Astrocyte (in vitro differentiated cells and primary cell): ENCODE measurements around the gene PHLDA2.
"Not testable (repeated sequence)": the region's sequence is repeated elsewhere in the genome, so short reads cannot be mapped to it uniquely, and the experiment has no call there.

ENCODE experiments used
- CTCF ChIP-seq: IDR thresholded peaks from 2 replicates; pipeline ENCODE4 v1.5.1; 2011; ENCODE audit warnings: low read depth, mild to moderate bottlenecking, inconsistent platforms, low read length, moderate library complexity; ENCODE audit not compliant: insufficient read depth
- EZH2 ChIP-seq: IDR thresholded peaks from 2 replicates; pipeline ENCODE4 v1.6.1; 2012; ENCODE audit warnings: mild to moderate bottlenecking, low read length, inconsistent platforms; ENCODE audit not compliant: insufficient read depth

DNA sequence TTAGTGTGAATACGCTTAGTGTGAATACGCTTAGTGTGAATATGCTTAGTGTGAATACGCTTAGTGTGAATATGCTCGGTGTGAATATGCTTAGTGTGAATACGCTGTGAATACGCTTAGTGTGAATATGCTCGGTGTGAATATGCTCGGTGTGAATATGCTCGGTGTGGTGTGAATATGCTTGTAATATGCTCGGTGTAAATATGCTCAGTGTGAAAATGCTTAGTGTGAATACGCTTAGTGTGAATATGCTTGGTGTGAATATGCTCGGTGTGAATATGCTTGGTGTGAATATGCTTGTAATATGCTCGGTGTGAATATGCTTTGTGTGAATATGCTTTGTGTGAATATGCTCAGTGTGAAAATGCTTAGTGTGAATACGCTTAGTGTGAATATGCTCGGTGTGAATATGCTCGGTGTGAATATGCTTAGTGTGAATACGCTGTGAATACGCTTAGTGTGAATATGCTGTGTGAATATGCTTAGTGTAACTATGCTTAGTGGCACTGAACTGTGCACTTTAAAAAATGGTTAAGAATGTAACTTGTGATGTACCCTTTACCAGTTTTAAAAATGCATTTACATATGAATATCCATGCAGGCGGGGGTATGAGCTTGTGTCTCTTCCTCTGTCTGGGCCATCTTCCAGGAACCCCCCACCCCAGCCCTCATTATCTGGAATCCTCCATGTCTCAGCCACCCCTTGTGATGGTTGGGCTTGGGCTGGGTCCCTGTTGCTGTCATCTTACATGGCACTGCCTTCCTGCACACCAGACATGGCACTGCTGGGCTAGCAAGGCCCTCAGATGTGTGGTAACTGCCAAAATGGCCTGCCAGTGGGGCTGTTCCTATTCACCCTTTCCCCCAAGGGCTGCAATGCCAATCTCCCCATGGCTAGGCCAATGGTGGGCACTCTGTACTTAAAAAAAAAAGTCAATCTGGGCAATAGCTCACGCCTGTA lies 9.5 kb upstream of the PHLDA2 start:
- not testable (repeated sequence) for TF ChIP-seq CTCF, EZH2
